GM21737 (cell line): ENCODE measurements around the gene CLCA2.

Source experiments
- ATAC-seq: cut with Tn5 transposase; IDR thresholded peaks from one replicate; pipeline ENCODE4 v1.9.1; 2021; ENCODE audit warnings: mild to moderate bottlenecking, moderate library complexity; ENCODE audit not compliant: unreplicated experiment

CLCA2 gene

GRCh38 chr1:86505564-86505902 is 81.6 kb downstream of the CLCA2 start:
- no peak for ATAC-seq
